Ovary (tissue), 3 donors: ENCODE data around the gene HPCAL1.

Experiments used
- EP300 ChIP-seq: sonication (generic); formaldehyde crosslinking; IDR thresholded peaks from one replicate; pipeline ENCODE4 v1.6.1; 2017; ENCODE audit warnings: antibody characterized with exemption
- POLR2A ChIP-seq: fragments of 450-650 bp; IDR thresholded peaks from one replicate; pipeline ENCODE4 v1.6.1; 2017; ENCODE audit warnings: antibody characterized with exemption, mild to moderate bottlenecking, moderate library complexity
- TF ChIP-seq, protein P1 (sequence below), 3 donors: fragments of 450-650 bp in 2 of 3; fragments of 200-600 bp in 1 of 3; IDR thresholded peaks; one replicate each; pipeline versions ENCODE4 v1.5.1 to v1.8.0; 2016 to 2022; ENCODE audit warnings: antibody characterized with exemption in 3 of 3, mild to moderate bottlenecking in 1 of 3
- donor health status: DM: no; HTN: no; CAD: no.

DNA sequence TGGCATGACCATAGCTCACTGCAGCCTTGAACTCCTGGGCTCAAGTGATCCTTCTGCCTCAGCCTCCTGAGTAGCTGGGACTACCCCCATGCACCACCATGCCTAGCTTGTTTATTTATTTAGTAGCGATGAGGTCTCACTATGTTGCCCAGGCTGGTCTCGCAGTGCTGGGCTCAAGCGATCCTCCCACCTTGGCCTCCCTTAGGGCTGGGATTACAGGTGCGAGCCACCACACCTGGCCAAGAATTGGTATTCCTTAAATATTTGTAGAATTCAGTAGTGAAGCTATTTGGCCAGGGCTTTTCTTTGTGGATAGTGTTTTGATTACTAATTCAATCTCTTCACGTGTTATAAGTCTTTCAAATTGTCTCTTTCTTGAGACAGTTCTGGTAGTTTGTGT is 89.4 kb downstream of the HPCAL1 start:
- TF ChIP-seq, protein P1, sequence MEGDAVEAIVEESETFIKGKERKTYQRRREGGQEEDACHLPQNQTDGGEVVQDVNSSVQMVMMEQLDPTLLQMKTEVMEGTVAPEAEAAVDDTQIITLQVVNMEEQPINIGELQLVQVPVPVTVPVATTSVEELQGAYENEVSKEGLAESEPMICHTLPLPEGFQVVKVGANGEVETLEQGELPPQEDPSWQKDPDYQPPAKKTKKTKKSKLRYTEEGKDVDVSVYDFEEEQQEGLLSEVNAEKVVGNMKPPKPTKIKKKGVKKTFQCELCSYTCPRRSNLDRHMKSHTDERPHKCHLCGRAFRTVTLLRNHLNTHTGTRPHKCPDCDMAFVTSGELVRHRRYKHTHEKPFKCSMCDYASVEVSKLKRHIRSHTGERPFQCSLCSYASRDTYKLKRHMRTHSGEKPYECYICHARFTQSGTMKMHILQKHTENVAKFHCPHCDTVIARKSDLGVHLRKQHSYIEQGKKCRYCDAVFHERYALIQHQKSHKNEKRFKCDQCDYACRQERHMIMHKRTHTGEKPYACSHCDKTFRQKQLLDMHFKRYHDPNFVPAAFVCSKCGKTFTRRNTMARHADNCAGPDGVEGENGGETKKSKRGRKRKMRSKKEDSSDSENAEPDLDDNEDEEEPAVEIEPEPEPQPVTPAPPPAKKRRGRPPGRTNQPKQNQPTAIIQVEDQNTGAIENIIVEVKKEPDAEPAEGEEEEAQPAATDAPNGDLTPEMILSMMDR (IDR thresholded peaks at IDR 0.05), result no peak
- TF ChIP-seq POLR2A, result no peak
- no peak for TF ChIP-seq EP300
